Activated T-cell treated with anti-CD3 and anti-CD28 coated beads for 48 hours (primary cell): ENCODE results near the gene LRMDA.

ENCODE experiments used
- DNase-seq: peaks from one replicate; pipeline ENCODE4 v3.0.0-alpha.2; 2020; ENCODE audit warnings: low read depth

LRMDA gene

DNA sequence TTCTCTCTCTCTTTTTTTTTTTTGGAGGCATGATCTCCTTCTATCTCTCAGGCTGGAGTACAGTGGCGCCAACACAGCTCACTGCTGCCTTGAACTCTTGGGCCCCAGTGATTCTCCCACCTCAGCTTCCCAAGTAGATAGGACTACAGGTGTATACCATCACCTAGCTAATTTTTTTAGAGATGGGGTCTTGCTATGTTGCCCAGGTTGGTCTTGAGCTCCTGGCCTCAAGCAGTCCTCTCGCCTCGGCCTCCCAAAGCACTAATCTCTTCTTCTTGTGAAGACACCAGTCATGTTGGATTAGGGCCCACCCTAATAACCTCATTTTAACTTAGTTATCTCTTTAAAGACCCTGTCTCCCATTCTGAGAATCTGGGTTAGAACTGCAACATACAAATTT, 45.6 kb downstream of the LRMDA start:
- DNase-seq: no peak

DNA sequence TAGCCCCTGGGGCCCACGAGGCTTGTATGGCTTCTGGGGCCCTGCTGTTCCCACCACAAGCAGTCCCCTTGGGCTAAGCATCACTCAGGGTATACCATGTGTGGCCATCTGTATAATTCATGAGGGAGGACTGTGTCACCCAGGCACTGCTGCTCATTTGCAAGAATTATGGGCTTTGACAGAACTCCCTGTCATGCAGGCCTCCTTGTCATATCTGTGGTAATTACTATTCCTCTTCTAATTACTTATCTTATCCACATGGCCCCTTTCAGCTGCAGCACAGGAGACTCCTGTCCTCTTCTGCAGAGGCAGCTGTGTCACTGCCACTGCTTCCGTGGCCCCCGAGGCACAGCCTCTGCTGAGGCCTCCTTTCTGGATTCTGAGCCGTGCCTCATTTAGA, 46.3 kb downstream of the LRMDA start:
- DNase-seq: no peak

DNA sequence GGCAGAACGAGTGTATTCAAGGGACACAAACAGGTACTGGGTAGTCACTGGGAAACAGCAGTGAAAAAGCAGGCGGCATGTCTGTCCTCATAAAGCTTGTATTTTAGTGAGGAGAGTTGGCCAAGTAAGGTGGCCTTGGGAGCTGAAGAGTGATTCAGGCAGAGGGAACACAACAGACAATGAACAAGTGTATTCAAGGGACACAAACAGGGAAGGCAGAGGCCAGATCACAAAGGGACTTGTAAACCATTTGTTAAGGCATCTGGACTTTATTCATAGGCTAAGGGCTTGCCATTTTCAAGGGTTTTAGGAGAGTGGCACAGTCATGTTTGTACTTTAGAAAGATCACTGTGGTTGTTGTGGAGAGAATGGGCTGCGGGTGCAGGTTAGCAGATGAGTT, 49.0 kb downstream of the LRMDA start:
- no peak for DNase-seq

DNA sequence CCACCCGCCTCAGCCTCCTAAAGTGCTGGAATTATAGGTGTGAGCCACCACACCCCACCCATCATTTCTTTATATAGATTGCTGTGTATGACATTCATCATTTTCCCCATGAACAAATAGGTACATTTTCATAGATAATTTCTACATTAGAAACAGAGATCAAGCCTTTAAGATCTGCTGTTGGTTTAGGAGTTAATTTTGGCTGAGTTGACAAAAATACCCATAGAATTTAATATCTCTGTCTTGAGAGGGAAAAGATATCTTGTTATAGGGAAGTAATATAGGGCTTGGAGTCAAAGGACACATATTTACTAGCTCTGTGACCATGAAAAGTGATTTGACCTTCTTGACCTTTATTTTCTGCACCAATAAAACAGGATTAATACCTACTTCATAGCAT, 51.8 kb downstream of the LRMDA start:
- DNase-seq: no peak

DNA sequence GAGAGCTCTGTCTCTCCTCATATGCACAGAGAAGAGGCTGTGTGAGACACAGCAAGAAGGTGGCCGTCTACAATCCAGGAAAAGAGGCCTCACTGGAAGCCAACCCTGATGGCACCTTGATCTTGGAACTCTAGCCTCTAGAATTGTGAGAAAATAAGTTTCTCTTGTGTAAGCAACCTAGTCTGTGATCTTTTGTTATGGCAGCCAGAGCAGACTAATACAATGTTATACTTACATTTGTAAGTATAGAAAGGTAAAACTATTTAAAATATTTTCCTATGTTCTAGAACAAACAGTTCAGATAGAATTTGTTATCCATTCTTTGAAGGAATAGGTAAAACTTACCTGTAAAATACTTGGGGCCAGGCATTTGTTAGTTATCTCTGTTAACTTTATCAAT, 53.3 kb downstream of the LRMDA start:
- DNase-seq: no peak

DNA sequence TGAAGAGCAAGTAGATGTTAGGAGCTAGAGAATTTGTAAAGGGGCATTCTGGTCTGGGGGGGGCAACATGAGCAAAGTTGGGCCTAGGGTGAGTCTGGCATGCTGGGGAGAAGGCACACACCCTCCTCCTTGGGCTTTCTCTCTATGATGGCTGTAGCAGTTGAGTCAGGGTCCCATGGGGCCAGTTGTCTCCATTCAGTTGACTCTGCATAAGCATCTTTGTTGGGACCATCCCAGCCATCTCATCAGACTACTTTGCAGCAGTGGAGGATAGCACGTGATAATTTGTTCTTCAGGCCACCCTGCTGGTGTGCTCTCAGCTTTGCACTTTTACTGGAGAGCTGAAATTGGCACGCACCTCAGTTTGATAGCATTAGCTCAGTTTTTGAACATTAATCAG, 55.2 kb downstream of the LRMDA start:
- no peak for DNase-seq

DNA sequence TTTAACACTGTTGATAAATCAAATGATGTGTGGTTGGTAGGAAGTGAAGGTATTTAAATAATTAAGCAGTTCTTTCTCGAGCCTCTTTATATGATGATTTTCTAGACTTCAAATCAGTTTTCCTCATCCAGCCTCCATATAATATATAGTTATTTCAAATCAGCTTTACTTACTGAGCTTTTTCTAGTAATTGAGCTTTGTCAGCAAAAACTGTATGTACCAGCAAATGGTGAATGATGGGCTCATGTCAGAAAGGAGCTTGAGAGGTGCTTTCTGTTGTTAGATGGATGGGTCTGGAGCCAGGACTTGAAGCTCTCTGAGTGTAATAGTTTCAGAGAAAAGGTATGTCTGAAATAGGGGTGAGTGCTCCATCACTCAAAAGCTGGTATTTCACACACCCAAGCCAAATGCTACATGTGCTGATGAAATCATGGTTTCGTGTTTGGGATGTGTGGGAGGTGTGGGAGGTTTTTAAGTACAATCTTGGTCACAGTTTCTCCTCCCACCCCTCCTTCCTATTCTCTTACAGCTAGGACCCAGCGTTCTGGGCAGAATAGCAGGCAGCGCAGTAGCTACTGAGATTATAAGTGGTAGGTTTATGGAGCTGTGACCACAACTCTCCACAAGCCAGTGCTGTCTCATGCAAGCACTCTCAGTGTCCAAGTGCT, 55.8 kb downstream of the LRMDA start:
- no peak for DNase-seq

DNA sequence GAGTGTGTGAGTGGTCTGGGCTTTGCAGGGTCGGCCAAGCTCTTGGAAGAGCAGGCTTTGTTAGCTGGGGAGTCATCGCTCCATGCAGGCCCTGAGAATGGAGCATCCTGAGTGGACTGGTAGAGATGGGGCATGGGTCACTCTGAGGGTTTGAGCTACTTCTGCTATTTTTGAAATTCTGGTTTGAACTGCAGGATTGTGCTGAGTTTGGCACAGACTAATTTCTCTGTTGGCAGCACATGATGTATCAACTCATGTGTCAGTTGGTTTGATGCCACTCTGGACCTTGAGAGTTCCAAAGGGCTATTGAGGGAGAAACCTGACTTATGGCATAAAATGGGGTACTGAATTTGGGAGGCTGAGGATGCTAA, 56.3 kb downstream of the LRMDA start:
- no peak for DNase-seq

DNA sequence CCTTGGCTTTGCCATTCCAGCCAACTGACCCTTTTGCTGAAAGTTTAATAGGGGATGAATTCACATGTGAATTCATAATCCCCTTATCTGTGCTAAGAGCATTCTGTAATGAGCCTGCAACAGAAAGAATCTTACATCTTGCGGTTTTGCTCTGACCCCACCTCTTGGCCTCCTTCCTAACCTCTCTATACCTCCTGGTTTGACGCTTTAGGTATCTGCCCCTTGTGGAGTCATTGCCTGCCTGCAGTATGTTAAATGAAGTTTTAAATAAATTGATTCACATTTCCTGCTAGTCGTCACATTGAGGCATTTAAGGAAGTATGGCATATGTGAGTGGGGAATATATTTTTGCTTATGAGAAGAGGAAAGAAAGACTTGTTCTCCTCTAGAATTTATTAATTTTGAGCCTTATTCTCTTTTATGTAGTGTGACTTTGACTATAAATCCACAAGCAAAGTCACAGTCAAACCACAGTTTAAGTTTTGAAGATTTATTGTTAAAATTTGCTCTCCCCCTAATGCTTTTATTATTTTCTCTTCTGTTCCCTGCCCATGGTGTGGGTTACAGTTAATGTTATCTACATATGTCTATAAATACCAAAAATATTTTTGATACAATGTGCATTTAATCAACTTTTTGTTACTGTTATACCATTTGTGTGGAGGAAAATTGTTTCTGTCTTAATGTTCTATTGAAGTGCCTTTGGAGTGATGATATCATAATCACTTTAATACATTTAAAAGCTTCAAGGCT, 60.9 kb downstream of the LRMDA start:
- DNase-seq: no peak

DNA sequence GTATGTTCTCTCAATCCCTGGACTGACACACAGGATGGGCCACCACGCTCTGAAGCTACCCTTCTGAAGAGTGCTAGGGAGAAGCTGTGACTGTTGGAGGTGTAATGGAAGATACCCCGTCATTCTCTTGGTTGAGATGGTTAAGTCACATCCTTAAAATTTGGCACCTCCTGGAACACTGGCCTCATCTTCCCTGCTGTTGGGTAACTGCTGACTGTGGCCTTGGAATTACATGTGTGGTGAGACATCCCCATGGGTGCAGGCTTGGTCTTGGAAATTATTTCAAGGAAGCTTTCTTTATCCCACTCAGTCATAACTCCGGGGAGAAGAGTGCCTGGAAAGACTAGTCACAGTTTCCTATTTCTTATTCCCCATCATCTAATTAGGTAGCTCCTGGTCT, 62.0 kb downstream of the LRMDA start:
- no peak for DNase-seq

DNA sequence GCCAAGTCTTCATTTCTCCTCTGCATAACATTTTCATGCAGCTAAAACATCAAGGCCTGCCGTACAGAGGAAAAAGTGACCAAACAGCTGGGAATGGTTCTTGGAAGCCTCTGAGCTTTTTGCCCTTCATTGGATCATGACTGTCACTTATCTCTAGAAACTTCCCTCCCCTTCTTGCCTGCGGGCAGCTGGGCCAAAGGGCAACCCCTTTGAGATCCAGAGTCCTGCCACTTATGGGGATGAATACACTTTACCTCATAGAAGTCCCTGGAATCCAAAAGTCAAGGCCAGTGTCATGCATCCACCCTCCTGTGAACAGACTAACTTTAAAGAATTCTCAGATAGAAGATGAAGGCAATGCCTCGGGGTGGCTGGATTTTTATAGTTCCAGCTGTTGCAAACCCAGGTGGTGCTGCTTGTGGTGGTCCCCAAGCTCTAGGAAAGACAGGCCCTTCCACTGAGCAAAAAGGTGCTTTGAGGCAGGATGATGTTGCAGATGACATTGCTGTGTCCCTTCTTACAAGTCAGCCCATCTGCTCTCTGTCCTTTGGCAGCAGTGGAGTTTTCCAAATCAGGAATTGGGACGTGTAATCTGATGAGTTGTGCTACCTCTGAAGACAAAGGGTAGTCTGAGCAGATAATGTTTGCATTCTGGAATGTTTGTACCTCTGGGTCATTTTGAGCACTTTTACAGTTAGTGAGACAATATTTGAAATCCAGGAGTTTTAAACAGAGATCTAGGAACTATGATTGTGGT, 64.2 kb downstream of the LRMDA start:
- no peak for DNase-seq

DNA sequence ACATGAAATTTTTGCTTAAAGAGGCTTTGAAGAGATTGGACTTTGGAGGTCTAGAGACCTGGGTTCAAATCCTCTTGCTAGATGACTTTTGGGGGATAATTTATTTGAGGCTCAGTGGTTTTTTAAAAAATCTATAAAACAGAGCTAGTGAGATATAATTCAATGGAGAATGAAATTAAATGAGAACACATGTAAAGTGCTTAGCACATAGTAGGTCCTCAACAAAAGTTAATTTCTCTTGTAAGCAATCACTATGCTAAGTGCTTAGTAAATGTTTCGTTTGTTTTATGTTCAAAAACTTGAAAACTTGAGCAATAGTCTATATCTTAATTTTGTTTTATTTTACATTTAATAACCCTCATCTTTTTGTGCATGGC, 64.8 kb downstream of the LRMDA start:
- DNase-seq: no peak

DNA sequence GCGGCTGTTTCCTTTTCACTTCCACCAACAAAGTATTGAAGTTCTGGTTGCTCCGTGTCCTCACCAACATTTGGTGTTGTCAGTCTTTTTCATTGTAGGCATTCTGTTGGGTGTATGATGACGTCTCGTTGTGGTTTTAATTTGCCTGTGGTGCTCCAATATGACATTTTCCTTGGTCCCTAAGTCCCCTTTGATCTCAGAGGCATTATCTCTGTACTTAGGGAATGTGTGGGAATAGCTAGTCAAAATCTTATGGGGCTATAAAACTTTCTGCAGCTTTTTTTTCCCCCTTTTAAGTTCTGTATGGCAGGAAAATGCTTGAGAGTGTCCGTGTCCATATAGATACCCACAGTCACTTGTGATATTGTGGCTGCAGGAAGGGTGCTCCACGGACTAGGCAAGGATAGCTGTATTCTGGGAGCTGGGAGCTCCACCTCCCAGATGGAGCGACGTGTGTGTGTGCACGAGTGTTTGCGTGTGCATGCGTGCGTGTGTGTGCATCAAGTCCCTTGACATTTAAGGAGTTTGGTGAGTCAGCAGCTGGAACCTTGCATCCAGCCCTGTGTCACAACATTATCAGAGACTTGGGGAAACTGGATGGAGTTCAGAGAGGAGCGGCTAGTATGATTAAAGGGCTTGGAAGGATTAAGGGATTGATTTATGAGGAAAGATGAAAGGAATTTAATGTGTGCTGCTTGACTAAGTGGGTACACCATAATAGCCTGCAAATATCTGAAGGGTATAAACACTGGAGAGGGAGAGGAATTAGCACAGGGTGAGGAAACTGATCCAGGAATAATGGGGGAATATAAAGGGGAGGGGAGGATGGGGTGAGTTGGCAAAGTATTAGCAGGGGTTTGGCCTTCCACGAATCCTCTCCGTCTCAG, 66.8 kb downstream of the LRMDA start:
- DNase-seq: no peak

DNA sequence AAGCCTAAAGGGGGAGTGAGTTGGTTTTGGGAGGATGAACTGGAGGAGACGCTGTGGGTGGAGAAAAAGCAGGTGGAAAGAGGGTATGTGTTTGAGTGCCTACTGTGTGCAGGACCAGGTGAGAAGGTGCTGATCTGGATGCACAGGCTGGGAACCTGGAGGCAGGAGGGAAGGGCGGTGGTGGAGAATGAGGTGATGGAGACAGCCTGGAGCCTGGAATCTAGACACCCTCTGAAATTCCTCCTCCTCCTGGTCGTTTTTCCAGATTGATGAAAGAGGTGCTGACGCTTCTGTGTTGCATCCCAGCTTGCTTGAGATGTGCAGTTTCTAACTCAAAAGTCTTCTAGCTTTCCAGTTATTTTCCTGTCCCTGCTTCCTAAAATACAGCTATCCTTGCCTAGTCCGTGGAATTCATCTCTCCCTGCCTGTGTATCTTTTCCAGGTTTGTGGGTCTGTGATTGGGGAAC, 67.5 kb downstream of the LRMDA start:
- DNase-seq: no peak

DNA sequence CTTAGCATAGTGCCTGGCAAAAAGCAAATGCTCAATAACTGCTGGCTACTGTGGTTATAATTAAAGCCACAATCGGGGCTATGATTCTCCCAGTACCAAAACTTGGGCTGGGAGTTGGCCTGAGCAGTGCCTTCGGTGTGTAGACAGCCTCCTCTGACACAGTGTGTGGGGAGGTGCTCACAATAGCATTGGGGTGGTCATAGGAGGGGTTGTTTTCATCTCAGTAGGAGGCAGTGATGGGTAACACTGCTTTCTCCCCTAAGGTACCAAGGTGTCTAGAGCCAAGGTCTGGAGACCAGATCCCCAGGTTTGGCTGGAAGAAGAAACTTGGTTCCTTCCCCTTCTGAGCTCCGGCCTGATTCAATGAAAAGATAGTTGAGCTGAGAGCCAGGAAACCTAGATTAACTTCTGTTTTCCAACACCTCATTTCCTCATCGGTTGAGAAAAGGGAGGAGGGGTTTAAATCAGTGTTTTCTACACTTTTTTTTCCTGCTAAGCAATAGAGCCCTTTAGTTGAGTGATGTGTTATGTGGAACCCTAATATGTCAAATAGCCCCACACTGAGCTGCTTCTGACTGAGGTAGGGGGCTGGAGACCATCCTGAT, 68.2 kb downstream of the LRMDA start:
- DNase-seq: no peak

DNA sequence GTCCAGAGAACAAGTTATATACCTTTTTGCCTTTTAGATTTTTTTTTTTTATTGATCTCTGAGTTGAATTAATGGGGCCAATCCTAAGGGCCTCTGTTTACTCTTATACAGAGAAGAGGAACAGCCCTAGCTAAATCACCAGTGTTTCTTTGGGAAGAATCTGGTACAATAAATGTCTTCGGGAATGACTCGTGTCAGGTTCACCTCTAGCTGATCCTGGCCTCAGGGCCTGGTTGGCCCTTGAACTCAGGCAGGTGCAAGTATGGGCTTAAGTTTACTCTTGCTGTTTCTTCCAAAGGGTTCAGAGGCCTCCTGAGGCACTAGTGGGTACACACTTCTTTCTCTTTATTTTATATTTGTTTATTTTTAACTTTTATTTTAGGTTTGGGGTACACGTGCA, 71.0 kb downstream of the LRMDA start:
- DNase-seq: no peak

DNA sequence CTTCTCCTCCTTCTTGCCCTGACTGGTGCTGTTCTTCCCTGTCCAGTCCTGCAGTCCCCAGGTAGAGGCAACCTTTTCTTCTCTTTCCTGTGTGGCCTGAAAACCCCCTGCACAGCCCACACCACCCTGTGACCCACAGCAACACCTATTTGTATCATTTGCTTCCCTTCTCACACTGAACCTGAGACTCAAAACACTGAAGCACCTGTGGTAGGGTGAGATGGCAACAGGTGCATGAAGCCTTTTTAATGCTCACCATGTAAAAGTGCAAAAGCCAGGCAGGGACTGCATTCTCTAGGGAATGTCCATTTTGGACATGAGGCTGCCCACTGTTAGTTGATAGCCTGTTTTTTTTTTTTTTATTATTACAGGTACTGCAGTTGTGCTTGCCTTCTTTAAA, 71.4 kb downstream of the LRMDA start:
- no peak for DNase-seq

DNA sequence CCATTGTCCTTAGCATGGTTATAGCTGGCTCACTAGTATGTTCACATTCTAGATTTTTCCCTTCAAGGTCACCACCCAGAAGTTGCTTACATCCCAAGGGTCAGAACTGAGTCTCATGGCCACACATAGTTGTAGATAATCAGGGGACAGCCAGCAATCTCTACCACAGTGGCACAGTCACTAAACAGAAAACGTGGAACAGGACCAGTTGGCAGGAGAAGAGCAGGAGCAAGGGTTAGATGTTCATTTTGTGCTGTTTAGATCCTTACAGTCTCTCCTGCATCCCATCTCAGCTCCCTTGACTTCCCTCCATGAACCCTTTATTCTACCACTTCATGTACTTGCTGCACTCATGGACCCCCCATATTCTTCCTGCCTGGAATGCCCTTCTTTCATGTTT, 73.9 kb downstream of the LRMDA start:
- no peak for DNase-seq

DNA sequence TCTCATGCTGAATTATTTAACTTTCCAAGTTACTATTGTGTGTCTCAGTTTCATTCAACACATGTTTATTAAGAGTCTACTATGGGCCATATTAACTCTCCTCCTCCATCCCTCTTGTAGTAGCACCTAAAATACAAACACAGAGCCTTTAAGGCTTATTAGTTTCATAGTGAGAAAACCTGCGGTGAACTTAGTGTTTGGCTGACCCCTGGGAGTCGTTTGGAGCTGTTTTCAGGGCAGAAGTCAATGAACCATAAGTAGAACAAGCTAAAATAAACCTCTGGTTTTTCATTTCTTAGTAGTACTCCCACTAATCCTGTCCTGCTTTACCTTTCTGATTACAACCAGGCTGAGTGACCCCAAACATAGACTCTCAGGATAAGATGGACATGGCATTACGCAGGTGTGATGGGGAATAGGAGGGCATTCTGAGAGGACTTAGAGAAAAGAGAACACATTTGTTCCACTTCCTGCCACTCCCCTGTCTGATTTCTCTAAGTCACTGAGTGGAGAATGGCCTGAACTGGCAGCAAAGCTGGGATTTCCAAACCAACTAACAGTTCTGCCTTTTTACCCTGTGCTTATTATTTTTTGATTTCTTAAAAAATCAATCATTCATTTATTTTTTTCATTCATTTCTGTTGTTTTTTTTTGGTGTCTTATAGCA, 74.5 kb downstream of the LRMDA start:
- DNase-seq: no peak

DNA sequence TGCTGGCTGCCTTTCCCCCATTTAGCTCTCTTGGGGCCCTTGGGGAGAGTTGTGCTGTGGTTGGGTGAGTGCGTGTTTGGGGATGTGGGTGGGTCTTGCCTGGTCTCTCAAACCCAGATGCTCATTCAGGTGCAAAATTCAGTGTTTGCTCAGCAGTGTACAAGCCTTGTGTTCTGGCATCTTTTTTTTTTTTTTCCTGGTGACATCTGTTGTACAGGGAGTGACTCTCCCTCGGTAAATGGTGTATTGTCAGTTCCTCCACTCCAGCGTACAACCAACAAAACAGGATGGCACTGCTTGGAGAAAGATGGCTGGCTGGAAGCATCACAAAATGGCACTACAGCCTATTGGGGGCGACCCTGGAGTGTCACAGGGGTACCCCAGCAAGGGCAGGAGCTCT, 75.5 kb downstream of the LRMDA start:
- DNase-seq: no peak

DNA sequence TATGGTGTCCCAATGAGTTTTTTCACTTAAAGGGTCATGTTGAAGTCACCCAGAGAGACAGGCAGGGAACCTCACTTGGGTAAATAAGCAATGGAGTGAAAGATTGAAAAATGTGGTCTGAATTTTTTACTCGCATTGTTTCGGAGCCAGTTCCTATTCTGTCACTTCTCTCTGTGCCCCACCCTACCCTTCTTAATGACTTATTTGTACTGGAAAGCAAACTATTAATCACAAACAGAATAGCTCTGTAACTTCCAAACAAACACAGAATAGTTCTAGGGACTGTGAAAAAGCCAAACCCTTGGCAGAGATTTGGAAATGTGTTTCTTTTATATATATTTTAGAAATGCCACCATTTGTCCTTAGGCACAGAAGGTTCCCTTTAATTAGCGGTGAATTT, 76.0 kb downstream of the LRMDA start:
- DNase-seq: no peak
